HG02763 (cell line): Measurements from ENCODE around the gene GRIA1.
"Not testable (repeated sequence)": the region's sequence is repeated elsewhere in the genome, so short reads cannot be mapped to it uniquely, and the experiment has no call there.

Experiments used
- ATAC-seq: cut with Tn5 transposase; IDR thresholded peaks from one replicate; pipeline ENCODE4 v1.9.1; 2021; ENCODE audit warnings: mild to moderate bottlenecking, moderate library complexity; ENCODE audit not compliant: unreplicated experiment

GRIA1 gene

DNA sequence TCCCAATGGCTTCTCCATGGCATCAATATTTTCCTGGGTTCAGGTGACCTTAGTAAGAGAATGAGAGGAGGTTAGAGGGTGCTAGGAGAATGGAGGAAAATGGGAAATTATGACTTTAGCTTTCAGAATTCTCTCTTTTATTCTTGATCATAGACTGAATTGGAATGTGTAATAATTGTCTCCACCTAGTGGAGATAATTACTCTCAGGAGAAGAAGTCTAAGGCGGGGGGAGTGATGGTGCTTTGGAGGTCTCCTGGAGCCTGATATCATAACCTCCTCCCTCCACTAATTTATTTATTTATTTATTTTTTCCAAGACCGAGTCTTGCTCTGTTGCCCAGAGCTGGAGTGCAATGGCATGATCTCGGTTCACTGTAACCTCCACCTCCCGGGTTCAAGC, 221.3 kb downstream of the GRIA1 start:
- ATAC-seq, result no peak

- ATAC-seq, result no peak
These were observed 222.5 kb downstream of the GRIA1 start for GRCh38 chr5:153712946-153713345.

DNA sequence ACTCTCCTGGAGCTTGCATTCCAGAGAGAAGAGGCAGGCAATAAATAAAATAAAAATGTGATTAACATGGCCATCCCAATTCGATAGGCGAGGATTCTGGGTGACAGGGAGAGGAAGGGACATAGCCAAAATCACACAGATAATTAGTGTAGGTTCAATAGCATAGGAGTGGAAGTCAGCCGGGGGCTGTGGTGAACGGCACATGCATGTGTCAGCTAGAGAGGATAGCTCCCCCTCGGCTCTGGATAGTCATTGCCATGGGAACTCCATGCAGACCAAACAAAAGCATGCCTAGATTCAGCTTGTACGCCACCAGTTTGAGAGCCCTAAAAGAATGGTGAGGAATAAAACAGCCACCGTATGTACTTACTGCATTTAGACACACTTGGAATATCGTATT, 223.5 kb downstream of the GRIA1 start:
- ATAC-seq, result no peak

DNA sequence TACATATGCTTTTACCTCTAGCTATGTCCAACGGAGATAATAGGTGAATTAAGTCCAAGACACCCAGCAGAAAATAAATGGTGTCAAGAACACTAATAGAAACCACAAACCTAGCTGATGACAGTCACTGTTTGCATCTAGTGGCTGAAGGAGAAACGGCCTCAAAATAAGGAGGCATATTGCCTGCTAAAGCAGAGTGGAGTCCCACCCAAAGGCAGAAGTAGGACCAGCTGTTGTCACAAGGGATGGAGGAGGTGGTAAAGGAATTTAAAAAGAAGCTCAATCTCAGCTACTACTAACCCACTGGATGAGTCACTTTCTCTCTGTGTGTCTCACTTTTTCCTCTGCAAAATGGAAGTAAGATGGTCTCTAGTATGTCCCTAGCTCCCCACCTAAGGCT, 224.3 kb downstream of the GRIA1 start:
- no peak for ATAC-seq

- ATAC-seq, result no peak
These were observed 226.8 kb downstream of the GRIA1 start for GRCh38 chr5:153717287-153717686.

GRCh38 chr5:153718713-153719112, 228.2 kb downstream of the GRIA1 start:
- ATAC-seq, result no peak

DNA sequence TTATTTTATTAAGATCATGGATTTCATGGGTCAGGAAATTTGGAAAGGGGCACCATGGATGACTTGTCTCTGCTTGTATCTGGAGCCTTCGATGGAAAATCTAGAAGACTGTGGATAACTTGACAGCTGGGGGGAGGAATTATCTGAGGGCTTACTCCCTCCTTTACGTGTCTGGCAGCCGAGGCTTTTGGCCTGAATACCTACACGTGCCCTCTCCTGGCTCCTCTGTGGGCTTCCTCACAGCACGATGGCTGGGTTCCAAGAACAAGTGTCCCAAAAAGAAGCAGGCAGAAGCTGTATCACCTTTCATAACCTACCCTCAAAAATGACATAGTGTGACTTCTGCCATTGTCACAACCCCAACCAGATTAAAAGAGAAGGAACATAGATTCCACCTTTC, 228.9 kb downstream of the GRIA1 start:
- ATAC-seq, result no peak

GRCh38 chr5:153723022-153723610, 232.6 kb downstream of the GRIA1 start:
- ATAC-seq, result not testable (repeated sequence)

DNA sequence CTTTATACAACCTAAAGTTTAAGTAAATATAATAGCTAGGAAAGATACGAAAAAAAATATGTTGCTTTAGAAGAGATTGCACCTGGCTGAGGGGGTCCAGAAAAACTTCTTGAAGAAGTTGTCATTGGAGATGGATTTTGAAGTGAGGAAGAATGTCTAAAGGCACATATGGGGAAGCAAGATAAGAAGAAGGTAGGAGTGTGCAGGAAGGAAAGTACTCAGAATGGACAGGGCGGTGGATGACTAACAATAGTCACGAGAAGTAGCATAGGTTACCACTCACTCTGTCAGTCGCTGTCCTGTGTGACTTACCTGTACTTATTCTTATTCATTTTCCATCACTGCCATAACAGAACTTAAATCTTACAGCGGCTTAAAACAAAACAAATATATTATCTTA, 251.6 kb downstream of the GRIA1 start:
- ATAC-seq, result no peak

DNA sequence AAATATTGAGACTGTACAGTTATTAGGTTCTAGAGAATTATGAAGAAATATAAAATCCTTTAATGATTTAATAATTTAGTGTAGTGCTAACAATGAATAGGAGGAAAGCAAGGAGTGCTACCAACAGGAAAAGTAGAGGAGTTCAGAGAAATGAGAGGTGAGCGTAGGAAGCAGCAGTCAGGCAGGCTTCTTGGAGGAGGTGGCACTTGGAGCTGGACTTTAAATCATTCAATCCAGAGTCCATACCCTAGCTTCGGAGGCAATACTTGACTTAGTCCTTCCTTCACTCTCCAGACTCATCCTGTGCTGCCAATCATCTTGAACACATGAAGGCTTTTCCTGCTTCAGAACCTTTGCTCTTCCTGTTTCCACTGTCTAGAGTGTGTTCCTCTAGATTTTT, 254.3 kb downstream of the GRIA1 start:
- no peak for ATAC-seq

GRCh38 chr5:153745778-153746395, 255.4 kb downstream of the GRIA1 start:
- no peak for ATAC-seq

- no peak for ATAC-seq
These were observed 256.0 kb downstream of the GRIA1 start for GRCh38 chr5:153746440-153746839.

DNA sequence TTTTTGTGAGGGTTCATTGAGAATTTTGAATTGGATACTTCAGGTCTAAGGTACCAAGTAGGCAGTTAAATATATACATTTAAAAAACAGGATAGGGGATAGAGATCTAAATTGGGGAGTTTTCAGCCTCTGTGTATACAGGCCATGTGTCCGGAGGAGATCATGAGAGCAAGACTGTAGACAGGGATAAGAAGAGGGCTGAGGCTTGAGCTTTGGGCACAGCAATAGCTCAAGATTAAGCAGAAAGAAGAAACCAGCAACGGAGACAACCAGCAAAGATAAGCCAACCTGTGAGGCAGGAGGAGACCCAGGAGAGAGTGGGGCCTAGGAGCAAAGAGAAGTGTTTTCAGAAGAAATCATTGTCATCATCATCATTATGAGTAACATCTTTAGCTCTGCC, 258.4 kb downstream of the GRIA1 start:
- no peak for ATAC-seq

- no peak for ATAC-seq
These were observed 259.5 kb downstream of the GRIA1 start for GRCh38 chr5:153749960-153750359.

- ATAC-seq, result no peak
These were observed 260.8 kb downstream of the GRIA1 start for GRCh38 chr5:153751251-153751650.

DNA sequence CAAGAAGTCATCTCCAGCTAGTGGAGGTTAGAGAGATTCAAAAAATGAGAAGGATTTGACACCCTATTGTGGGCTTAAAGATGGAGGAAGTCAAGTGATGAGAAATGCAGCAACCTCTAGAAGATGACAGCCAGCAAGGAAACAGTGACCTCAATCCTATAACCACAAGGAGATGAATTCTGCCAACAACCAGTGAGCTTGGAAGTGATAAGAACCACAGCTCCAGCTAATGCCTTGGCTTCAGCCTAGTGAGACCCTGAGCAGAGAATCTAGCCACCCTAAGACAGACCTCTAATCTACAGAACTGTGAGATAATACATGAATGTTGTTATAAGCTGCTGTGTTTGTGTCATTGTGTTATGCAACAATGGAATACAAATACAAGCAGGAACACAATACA, 262.4 kb downstream of the GRIA1 start:
- no peak for ATAC-seq

DNA sequence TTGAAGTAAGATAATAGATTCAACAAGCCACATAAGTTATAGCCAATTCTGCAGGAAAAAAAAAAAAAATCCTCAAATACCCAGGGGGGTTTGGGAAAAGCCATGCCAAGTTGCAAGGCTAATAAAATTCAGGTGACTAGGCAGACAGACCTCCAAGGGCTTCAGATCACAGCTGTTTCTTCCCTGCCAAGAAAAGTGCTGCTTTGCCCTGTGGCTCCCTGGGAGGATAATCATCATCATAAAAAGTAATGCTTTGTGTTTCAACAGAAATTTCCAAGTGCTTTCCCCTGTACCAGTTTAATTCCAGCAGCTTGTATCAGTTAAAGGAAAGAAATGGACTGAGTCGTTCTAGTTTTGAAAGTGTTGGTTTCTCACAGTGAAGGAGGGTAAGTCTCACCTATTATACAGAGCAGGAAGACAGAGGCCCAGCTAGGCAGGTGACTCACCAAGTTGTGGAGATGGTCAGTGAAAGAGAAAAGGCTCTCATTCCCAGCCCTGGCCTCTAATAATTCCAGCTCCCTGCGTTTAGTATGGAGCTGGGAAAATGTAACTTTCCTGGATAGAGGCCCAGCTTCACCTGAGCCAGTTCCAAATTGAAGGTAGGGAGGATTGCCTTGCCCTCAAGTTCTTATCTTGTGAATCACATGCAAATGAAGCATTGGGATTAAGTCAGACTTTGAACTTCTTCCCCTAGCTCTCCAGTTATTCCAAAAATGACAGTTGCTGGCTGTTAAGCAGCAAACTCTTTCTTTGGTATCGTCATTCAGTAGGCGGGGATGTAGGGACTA, 263.4 kb downstream of the GRIA1 start:
- ATAC-seq, result no peak

DNA sequence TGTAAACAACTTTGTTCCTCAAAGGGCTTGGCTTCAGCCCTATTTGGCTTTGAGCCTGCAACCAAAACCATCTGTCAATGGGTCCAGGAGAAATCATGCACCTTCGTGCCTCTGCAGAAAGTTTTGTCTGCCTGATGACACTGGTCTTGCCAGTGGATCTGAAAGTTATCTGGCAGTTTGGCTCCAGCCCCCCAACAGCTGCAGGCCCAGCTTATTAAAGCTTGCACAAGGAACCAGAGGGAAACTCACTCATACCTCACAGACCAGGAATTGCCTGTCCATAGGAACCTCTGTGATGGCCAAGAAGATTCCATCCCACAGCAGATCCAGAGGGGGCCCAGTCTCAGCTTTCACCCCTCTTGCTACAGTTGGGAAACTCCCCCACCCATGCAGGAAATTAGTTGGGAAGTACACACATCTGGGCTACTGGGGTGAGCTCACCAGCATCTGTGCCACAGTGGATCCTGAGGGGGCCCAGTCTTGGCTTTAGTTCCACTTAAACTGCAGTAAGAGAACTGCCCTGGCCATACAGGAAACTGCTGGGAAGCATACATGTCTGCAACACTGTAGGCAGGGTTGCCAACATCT, 265.5 kb downstream of the GRIA1 start:
- no peak for ATAC-seq

DNA sequence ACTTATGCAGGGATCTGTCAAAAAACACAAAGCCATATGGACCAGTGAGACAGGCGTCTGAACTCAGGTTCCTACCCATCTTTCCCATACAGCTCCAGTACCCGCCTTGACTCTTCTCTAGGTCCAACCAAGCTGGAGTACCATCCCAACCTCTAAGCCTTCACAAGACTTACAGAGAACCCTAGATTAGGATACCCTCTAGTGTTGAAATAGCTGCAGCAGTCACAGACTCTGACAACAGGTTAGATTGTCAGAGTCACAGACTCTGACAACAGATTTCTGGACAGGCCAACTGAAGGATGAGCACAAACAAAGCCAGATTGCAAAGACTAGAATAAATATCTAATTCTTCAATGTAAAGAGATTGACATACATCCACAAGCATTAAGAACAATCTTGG, 266.1 kb downstream of the GRIA1 start:
- ATAC-seq, result no peak

- ATAC-seq, result no peak
These were observed 275.5 kb downstream of the GRIA1 start for GRCh38 chr5:153765987-153766386.

DNA sequence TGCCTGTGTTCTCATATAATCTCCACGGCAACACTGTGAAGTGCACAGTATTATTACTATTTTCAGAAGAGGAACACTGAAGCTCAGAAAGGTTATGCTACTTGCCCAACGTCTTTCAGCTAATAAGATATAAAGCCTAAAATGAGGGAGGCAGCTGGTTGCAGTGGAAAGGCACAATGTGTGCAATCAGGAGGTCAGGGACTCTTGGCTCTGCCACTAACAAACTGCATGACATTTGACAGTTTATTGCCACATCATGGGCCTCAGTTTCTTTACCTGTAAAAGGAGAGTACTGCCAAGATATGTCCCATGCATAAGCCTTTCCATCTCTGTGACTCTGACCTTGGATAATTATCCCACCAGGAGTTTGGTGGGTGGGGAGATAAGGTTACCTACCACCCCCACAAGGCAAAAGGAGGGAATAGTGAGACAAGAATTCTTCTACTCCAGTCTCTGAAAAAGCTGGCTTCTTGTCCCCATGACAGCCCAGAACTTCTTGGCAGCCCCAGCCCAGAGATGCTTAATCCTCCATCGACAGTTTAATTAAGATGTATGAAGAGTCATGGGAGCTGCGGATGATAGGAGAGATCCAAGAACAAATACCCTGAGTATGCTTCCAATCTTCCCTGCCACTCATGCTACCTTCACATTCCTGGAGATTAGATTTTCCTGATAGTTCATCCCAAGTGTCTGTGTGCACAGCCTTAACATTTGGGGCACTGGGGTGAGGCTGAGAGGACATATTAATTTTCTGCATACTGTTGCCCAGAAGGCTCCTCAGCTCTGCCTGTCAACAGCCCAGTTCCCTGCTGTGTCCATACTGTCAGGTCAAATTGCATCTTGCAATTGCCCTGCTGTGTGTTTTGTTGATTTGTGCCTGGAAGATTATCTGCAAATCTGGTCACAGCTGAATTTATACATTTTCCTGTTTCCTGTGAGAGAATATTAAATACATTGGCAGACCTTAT, 277.0 kb downstream of the GRIA1 start:
- no peak for ATAC-seq
